Hepatocyte (in vitro differentiated cells): Measurements from ENCODE around the gene SYNPR. TPM values are rescaled to one million over a fixed set of nuclear protein-coding genes. Genes with fewer than 3 reads are reported as not detected.

Experiments
- DNase-seq: peaks from one replicate; pipeline ENCODE4 v3.0.0-alpha.2; 2016; ENCODE audit warnings: low spot score
- H2AFZ ChIP-seq: fragments of 200-600 bp; sonication (generic); 2 replicates; pipeline ENCODE4 v1.6.0; 2016; ENCODE audit warnings: antibody characterized with exemption, mild to moderate bottlenecking
- H3K27ac ChIP-seq: fragments of 200-600 bp; sonication (generic); 2 replicates; pipeline ENCODE4 v1.5.1; 2016; ENCODE audit warnings: mild to moderate bottlenecking
- H3K27me3 ChIP-seq: fragments of 200-600 bp; sonication (generic); 2 replicates; pipeline ENCODE4 v1.6.1; 2016
- H3K36me3 ChIP-seq: fragments of 200-600 bp; sonication (generic); replicated peaks from 2 replicates; pipeline ENCODE4 v1.5.1; 2016; ENCODE audit warnings: low read depth; ENCODE audit not compliant: insufficient read depth
- H3K4me1 ChIP-seq: fragments of 200-600 bp; sonication (generic); 2 replicates; pipeline ENCODE4 v1.5.1; 2016; ENCODE audit warnings: mild to moderate bottlenecking, moderate library complexity; ENCODE audit not compliant: insufficient read depth
- H3K4me2 ChIP-seq: fragments of 200-600 bp; sonication (generic); 2 replicates; pipeline ENCODE4 v1.6.0; 2016
- H3K4me3 ChIP-seq: fragments of 200-600 bp; sonication (generic); 2 replicates; pipeline ENCODE4 v1.5.1; 2016; ENCODE audit warnings: mild to moderate bottlenecking
- H3K79me2 ChIP-seq: fragments of 200-600 bp; sonication (generic); 2 replicates; pipeline ENCODE4 v1.6.0; 2017; ENCODE audit warnings: mild to moderate bottlenecking
- H3K9me2 ChIP-seq: fragments of 200-600 bp; sonication (generic); replicated peaks from 2 replicates; pipeline ENCODE4 v1.6.0; 2017; ENCODE audit warnings: mild to moderate bottlenecking; ENCODE audit not compliant: insufficient read depth
- H3K9me3 ChIP-seq: fragments of 200-600 bp; sonication (generic); 2 replicates; pipeline ENCODE4 v1.5.1; 2016; ENCODE audit warnings: low read depth, mild to moderate bottlenecking
- H4K20me1 ChIP-seq: fragments of 200-600 bp; sonication (generic); 2 replicates; pipeline ENCODE4 v1.6.0; 2016; ENCODE audit warnings: mild to moderate bottlenecking; ENCODE audit not compliant: insufficient read depth, poor library complexity, severe bottlenecking
- EZH2 ChIP-seq: fragments of 200-600 bp; sonication (generic); IDR thresholded peaks from 2 replicates; pipeline ENCODE4 v1.6.1; 2016; ENCODE audit warnings: antibody characterized with exemption, mild to moderate bottlenecking, borderline replicate concordance
- EZH2phosphoT487 ChIP-seq: fragments of 200-600 bp; sonication (generic); IDR thresholded peaks from one replicate; pipeline ENCODE4 v1.6.1; 2018; ENCODE audit warnings: antibody characterized with exemption, mild to moderate bottlenecking, low read depth, moderate library complexity; ENCODE audit not compliant: unreplicated experiment, severe bottlenecking
- WGBS: methylation state at CpG from one replicate; pipeline ENCODE4 v1.1.6; 2016; ENCODE audit warnings: low lambda C conversion rate; ENCODE audit errors: missing lambda C conversion rate; 5-methylcytosine and 5-hydroxymethylcytosine counted together
- polyA plus RNA-seq: library from polyadenylated mRNA; unstranded; fragments of >200 nt; fragmentation: Nextera tagmentation; extraction: Ambion mirVana; gene quantifications from 2 replicates; pipeline ENCODE4 v1.2.1, GENCODE V29; 2016
- total RNA-seq: library from RNA; depleted of rRNA; stranded (reverse); fragments of >200 nt; gene quantifications from 2 replicates; pipeline ENCODE4 v1.2.3, GENCODE V29; 2014
- TF ChIP-seq, protein P1 (sequence below): fragments of 200-600 bp; sonication (generic); IDR thresholded peaks from 2 replicates; pipeline ENCODE4 v1.5.1; 2016; ENCODE audit warnings: antibody characterized with exemption, mild to moderate bottlenecking; ENCODE audit not compliant: poor library complexity

The SYNPR gene
- total and polyA plus RNA-seq, 2 experiments from 2014 or later = 0.37 TPM; not detected in 1

GRCh38 chr3:63467392-63467791, 189.3 kb downstream of the SYNPR start:
- TF ChIP-seq EZH2phosphoT487 = no peak
- TF ChIP-seq, protein P1, sequence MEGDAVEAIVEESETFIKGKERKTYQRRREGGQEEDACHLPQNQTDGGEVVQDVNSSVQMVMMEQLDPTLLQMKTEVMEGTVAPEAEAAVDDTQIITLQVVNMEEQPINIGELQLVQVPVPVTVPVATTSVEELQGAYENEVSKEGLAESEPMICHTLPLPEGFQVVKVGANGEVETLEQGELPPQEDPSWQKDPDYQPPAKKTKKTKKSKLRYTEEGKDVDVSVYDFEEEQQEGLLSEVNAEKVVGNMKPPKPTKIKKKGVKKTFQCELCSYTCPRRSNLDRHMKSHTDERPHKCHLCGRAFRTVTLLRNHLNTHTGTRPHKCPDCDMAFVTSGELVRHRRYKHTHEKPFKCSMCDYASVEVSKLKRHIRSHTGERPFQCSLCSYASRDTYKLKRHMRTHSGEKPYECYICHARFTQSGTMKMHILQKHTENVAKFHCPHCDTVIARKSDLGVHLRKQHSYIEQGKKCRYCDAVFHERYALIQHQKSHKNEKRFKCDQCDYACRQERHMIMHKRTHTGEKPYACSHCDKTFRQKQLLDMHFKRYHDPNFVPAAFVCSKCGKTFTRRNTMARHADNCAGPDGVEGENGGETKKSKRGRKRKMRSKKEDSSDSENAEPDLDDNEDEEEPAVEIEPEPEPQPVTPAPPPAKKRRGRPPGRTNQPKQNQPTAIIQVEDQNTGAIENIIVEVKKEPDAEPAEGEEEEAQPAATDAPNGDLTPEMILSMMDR = no peak
- TF ChIP-seq EZH2 = no peak

GRCh38 chr3:63470745-63471144, 192.6 kb downstream of the SYNPR start:
- TF ChIP-seq EZH2phosphoT487 = no peak
- no peak for TF ChIP-seq EZH2
- TF ChIP-seq, protein P1 = no peak
- no peaks in the 10 kb centered on the region for H3K9me2 ChIP-seq
- no peaks in the 10 kb centered on the region for H3K27me3 ChIP-seq
- DNase-seq = no peak
- H3K9me3 ChIP-seq = no peaks in the 10 kb centered on the region
- no peak overlapping the region for H2AFZ ChIP-seq
- H3K4me1 ChIP-seq = no peaks in the 10 kb centered on the region
- no peak overlapping the region for H3K4me2 ChIP-seq
- no peak overlapping the region for H3K4me3 ChIP-seq
- no peak overlapping the region for H3K27ac ChIP-seq
- no peaks in the 10 kb centered on the region for H3K79me2 ChIP-seq
- WGBS = 73% methylated on average over 1 of the region's 1 CpG
- H4K20me1 ChIP-seq = no peaks in the 10 kb centered on the region
- H3K36me3 ChIP-seq = no peaks in the 10 kb centered on the region

More at GRCh38 chr3:63467392-63467791, 189.3 kb downstream of the SYNPR start:
- H3K9me3 ChIP-seq = no peaks in the 10 kb centered on the region
- no peaks in the 10 kb centered on the region for H3K4me1 ChIP-seq
- H3K9me2 ChIP-seq = no peaks in the 10 kb centered on the region
- no peak overlapping the region for H2AFZ ChIP-seq
- H3K4me2 ChIP-seq = no peak overlapping the region
- DNase-seq = peak; percentile 15
- no peak overlapping the region for H3K4me3 ChIP-seq
- H3K27me3 ChIP-seq = no peaks in the 10 kb centered on the region
- no peak overlapping the region for H3K27ac ChIP-seq
- 89% methylated on average over 3 of the region's 3 CpGs for WGBS
- peaks cover 2% of the 10 kb centered on the region for H4K20me1 ChIP-seq
- no peaks in the 10 kb centered on the region for H3K36me3 ChIP-seq
- H3K79me2 ChIP-seq = no peaks in the 10 kb centered on the region

DNA sequence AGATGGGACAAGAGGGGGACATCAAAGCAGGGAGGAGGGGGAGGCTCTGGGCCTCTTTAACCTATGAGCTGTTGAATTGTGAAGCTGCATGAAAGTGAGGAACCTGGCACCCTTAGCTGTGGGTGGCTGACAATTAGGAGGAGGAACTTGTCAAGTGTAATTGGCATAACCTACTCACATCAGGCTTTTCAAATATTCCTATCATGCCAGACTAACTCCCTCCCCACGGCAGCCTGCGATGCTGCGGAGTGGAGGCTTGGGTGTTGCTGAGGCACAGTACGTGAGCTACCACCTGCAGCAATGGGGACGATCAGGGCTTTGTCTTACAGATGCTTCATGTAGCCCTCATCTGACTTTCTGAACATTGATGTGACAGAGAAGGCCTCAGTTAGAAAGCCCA, 193.7 kb downstream of the SYNPR start:
- no peaks in the 10 kb centered on the region for H3K27me3 ChIP-seq
- no peak overlapping the region for H3K27ac ChIP-seq
- H3K4me2 ChIP-seq = no peak overlapping the region
- H3K36me3 ChIP-seq = no peaks in the 10 kb centered on the region
- no peaks in the 10 kb centered on the region for H3K9me2 ChIP-seq
- DNase-seq = no peak
- H3K4me1 ChIP-seq = no peaks in the 10 kb centered on the region
- TF ChIP-seq, protein P1 = no peak
- TF ChIP-seq EZH2phosphoT487 (no peak), EZH2 (no peak)
- WGBS = 92% methylated on average over 5 of the region's 5 CpGs
- H3K4me3 ChIP-seq = no peak overlapping the region
- H4K20me1 ChIP-seq = no peaks in the 10 kb centered on the region
- no peak overlapping the region for H2AFZ ChIP-seq
- no peaks in the 10 kb centered on the region for H3K79me2 ChIP-seq
- H3K9me3 ChIP-seq = no peaks in the 10 kb centered on the region

GRCh38 chr3:63473641-63474166, 195.6 kb downstream of the SYNPR start:
- Histone ChIP-seq H2AFZ (no peak overlapping the region), H3K36me3 (no peaks in the 10 kb centered on the region), H3K4me2 (no peak overlapping the region), H3K9me2 (no peaks in the 10 kb centered on the region), H3K9me3 (no peaks in the 10 kb centered on the region), H3K27ac (no peak overlapping the region), H4K20me1 (no peaks in the 10 kb centered on the region), H3K79me2 (no peaks in the 10 kb centered on the region), H3K4me3 (no peak overlapping the region), H3K27me3 (no peaks in the 10 kb centered on the region), H3K4me1 (no peaks in the 10 kb centered on the region)
- WGBS = 80% methylated on average over 6 of the region's 6 CpGs
- TF ChIP-seq EZH2 (no peak), EZH2phosphoT487 (no peak)
- TF ChIP-seq, protein P1 = no peak
- no peak for DNase-seq
